ENCODE results near the gene SLC39A10. TPM values are rescaled to one million over a fixed set of nuclear protein-coding genes. Genes with fewer than 3 reads are reported as not detected.
A peak's percentile ranks its signal among the peaks of the same experiment; 100 is the strongest.
"Not testable (repeated sequence)": the region's sequence is repeated elsewhere in the genome, so short reads cannot be mapped to it uniquely, and the experiment has no call there.

The SLC39A10 gene
- total RNA-seq, 4 donors from 2014 or later, result 4.9 to 34.4 (median 12.4) TPM

DNA sequence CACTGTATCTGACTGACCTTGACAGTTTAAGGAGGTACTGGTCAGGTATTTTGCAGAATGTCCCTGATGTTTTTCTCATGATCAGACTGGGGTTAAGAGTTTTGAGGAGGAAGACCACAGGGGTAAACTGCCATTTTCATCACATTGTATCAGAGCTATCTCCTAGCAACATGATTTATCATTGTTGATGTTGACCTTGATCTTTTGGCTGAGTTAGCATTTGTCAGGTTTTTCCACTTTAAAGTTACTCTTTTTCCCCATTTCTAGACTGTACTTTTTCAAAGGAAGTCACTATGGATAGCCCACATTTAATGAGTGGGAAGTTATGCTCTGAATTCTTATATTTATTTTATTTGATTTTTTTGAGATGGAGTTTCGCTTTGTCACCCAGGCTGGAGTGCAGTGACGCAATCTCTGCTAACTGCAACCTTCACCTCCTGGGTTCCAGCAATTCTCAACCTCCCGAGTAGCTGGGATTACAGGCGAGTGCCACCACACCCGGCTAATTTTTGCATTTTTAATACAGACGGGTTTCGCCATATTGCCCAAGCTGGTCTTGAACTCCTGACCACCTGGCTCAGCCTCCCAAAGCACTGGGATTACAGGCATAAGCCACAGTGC lies 17.7 kb upstream of the SLC39A10 start:
- DNase-seq, result no peak
- Histone ChIP-seq H3K27me3 (no peaks in the 10 kb centered on the region), H3K4me1 (peaks cover 0 to 11% (median 5%) of the 10 kb centered on the region in 4 donors), H3K36me3 (no peaks in the 10 kb centered on the region), H3K4me3 (no peak overlapping the region), H3K27ac (no peak overlapping the region), H3K9me3 (no peaks in the 10 kb centered on the region)
- intact Hi-C loops (cut with DNase I; ENCODE audit: low total_unique reads), result no loop called here
- 93 to 100% methylated on average over 4 to 7 of the region's 7 CpGs for WGBS, 2 donors (ENCODE audit: low coverage in 1 of 2)
- no peak for TF ChIP-seq POLR2AphosphoS5 (IDR thresholded peaks at IDR 0.05)
- TF ChIP-seq, protein P1, sequence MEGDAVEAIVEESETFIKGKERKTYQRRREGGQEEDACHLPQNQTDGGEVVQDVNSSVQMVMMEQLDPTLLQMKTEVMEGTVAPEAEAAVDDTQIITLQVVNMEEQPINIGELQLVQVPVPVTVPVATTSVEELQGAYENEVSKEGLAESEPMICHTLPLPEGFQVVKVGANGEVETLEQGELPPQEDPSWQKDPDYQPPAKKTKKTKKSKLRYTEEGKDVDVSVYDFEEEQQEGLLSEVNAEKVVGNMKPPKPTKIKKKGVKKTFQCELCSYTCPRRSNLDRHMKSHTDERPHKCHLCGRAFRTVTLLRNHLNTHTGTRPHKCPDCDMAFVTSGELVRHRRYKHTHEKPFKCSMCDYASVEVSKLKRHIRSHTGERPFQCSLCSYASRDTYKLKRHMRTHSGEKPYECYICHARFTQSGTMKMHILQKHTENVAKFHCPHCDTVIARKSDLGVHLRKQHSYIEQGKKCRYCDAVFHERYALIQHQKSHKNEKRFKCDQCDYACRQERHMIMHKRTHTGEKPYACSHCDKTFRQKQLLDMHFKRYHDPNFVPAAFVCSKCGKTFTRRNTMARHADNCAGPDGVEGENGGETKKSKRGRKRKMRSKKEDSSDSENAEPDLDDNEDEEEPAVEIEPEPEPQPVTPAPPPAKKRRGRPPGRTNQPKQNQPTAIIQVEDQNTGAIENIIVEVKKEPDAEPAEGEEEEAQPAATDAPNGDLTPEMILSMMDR (IDR thresholded peaks at IDR 0.05), result no peak
- no peak for TF ChIP-seq POLR2A (IDR thresholded peaks at IDR 0.05)
- TF ChIP-seq EP300 (IDR thresholded peaks at IDR 0.05; ENCODE audit: low read depth), result no peak
- in situ Hi-C loops (cut with MboI; ENCODE audit: low pct_ligation_motif_present in 1 of 4, low pct_unique_long_range_greater_than_20kb in 1 of 4, low sequenced_read_pairs in 3 of 4), result no loop called here

DNA sequence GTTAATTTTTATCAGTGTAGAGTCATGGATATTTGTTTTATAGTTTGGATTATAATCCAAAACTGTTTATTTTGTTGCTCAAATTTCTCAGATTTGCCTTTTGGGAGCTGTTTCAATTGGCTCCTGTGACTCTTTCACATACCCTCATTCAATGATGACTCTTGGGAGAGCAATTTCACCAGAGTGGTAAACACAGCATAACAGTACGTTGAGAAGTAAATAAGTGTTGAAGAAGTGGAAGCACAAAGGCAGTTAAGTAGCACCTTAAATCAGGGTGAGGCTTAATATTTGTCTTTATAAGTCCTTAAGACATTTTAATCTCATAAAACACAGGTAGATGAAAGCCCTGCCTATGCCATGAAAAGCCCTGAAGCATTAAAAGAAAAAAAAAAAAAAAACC lies 17.1 kb upstream of the SLC39A10 start:
- H3K9me3 ChIP-seq, result no peaks in the 10 kb centered on the region
- no peaks in the 10 kb centered on the region for H3K36me3 ChIP-seq
- intact Hi-C loops (cut with DNase I; ENCODE audit: low total_unique reads) (no loop called here), in situ Hi-C loops (cut with MboI; ENCODE audit: low pct_ligation_motif_present in 1 of 4, low pct_unique_long_range_greater_than_20kb in 1 of 4, low sequenced_read_pairs in 3 of 4) (no loop called here)
- no peak for DNase-seq
- 30 to 53% methylated on average over 1 of the region's 1 CpG for WGBS, 2 donors (ENCODE audit: low coverage in 1 of 2)
- no peak overlapping the region for H3K4me3 ChIP-seq
- peaks cover 0 to 11% (median 5%) of the 10 kb centered on the region in 4 donors for H3K4me1 ChIP-seq
- no peaks in the 10 kb centered on the region for H3K27me3 ChIP-seq
- H3K27ac ChIP-seq, result no peak overlapping the region
- no peak for TF ChIP-seq POLR2AphosphoS5 (IDR thresholded peaks at IDR 0.05)

DNA sequence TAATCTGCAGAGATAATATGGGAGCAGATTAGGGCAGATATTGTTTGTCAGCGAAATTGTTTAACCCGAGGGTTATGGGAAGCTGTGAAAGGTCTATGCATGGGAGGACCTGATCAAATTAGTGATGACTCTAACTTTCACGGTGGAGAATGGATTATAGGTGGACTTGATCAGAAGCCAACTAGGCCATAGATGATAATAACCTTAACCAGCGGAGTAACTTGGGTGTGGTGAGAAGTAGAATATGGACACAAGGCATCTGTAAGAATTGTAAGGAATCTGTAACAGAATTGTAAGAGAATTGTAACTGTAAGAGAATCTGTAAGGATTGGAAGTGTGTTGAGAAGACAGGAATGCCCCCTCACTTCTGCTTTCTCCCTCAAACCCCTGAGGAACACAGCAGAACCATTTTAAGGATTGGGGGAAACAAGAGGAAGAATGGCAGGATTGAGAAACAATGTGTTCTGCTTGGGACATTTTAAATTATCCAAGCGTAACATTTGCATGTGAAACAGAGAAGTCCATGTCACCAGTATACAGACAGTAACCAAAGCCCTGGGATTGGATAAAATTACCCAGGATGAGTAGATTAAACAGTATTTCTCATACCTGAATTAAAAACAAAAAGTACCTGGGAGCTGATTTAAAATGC lies 14.9 kb upstream of the SLC39A10 start:
- Histone ChIP-seq H3K27ac (peak overlapping the region in 3 of 4 donors; percentile 7 to 36 (median 26)), H3K4me1 (peaks cover 0 to 11% (median 5%) of the 10 kb centered on the region in 4 donors), H3K27me3 (no peaks in the 10 kb centered on the region), H3K36me3 (no peaks in the 10 kb centered on the region), H3K4me3 (no peak overlapping the region), H3K9me3 (no peaks in the 10 kb centered on the region)
- WGBS, 2 donors (ENCODE audit: low coverage in 1 of 2), result 47 to 76% methylated on average over 5 of the region's 5 CpGs
- no peak for DNase-seq
- TF ChIP-seq POLR2A (IDR thresholded peaks at IDR 0.05) (no peak), POLR2AphosphoS5 (IDR thresholded peaks at IDR 0.05) (no peak), EP300 (IDR thresholded peaks at IDR 0.05; ENCODE audit: low read depth) (no peak)
- TF ChIP-seq, protein P1 (IDR thresholded peaks at IDR 0.05), result no peak
- in situ Hi-C loops (cut with MboI; ENCODE audit: low pct_ligation_motif_present in 1 of 4, low pct_unique_long_range_greater_than_20kb in 1 of 4, low sequenced_read_pairs in 3 of 4), result no loop called here
- intact Hi-C loops (cut with DNase I; ENCODE audit: low total_unique reads), result no loop called here

DNA sequence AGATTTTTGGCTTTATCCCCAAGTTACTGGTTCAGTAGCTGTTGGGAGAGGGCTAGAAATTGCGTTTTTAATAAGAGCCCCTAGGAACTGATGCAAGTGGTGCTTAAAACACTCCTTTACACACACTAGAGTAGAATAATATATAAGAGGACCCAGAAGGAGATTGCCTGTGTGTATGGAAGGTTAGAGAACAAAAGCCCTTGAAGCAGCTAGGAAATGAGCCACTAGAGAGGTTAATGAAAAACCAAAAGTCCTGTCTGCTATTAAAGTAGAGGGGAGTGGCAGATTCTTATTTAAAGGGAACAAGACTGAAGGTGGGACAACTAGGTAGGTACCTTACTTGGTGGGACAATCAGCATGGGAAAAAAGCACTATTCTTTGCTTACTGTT lies 14.4 kb upstream of the SLC39A10 start:
- Histone ChIP-seq H3K4me1 (peaks cover 0 to 11% (median 5%) of the 10 kb centered on the region in 4 donors), H3K4me3 (no peak overlapping the region), H3K27me3 (no peaks in the 10 kb centered on the region), H3K27ac (peak overlapping the region in 3 of 4 donors; percentile 7 to 36 (median 26)), H3K9me3 (no peaks in the 10 kb centered on the region), H3K36me3 (no peaks in the 10 kb centered on the region)
- in situ Hi-C loops (cut with MboI; ENCODE audit: low pct_ligation_motif_present in 1 of 4, low pct_unique_long_range_greater_than_20kb in 1 of 4, low sequenced_read_pairs in 3 of 4) (no loop called here), intact Hi-C loops (cut with DNase I; ENCODE audit: low total_unique reads) (no loop called here)
- WGBS, 2 donors (ENCODE audit: low coverage in 1 of 2), result 55 to 64% methylated on average over 1 of the region's 1 CpG
- DNase-seq, result no peak
- TF ChIP-seq, protein P1 (IDR thresholded peaks at IDR 0.05), result no peak
- TF ChIP-seq POLR2AphosphoS5 (IDR thresholded peaks at IDR 0.05) (no peak), POLR2A (IDR thresholded peaks at IDR 0.05) (no peak), EP300 (IDR thresholded peaks at IDR 0.05; ENCODE audit: low read depth) (no peak)

DNA sequence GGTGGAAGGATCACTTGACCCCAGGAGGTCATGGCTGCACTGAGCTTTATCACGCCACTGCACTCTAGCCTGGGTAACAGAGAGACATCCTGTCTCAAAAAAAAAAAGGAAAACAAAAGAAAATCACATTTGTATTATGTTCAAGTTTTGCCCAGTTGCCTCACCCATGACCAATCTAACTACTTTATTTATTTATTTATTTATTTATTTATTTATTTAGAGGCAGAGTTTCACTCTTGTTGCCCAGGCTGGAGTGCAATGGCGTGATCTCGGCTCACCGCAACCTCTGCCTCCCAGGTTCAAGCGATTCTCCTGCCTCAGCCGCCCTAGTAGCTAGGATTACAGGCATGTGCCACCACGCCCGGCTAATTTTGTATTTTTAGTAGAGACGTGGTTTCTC lies 12.3 kb upstream of the SLC39A10 start:
- intact Hi-C loops (cut with DNase I; ENCODE audit: low total_unique reads); H3K36me3 ChIP-seq; H3K27ac ChIP-seq; DNase-seq; in situ Hi-C loops (cut with MboI; ENCODE audit: low pct_ligation_motif_present in 1 of 4, low pct_unique_long_range_greater_than_20kb in 1 of 4, low sequenced_read_pairs in 3 of 4); H3K9me3 ChIP-seq; H3K27me3 ChIP-seq; H3K4me3 ChIP-seq: not testable (repeated sequence)
- 92 to 95% methylated on average over 9 of the region's 9 CpGs for WGBS, 2 donors (ENCODE audit: low coverage in 1 of 2)
- H3K4me1 ChIP-seq, result peaks cover 0 to 11% (median 5%) of the 10 kb centered on the region in 4 donors
